Measurements from ENCODE around the gene MAPK10.
"Not testable (repeated sequence)": the region's sequence is repeated elsewhere in the genome, so short reads cannot be mapped to it uniquely, and the experiment has no call there.

The MAPK10 gene

DNA sequence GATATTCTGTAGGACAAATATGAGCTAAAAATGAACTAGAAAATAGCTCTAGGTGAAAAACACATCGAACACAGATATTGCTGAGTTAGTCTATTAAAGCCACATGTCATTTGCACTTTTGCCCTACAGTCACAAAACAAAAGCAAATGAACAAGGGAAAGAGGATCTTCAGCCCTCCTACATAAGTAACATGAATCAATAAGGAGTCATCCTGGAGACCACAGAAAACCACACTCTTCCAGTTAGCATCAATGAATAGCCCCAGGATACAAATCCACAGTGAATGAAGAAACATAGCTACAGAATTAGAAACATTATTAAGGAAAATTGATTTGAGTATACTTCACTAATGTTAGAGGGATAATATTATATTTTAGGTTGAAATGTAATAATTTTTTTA is 311.4 kb downstream of the MAPK10 start:
- DNase-seq: no peak
- intact Hi-C loops (cut with DNase I): loop anchor here (10.0 kb wide), 1 partner anchor 904 kb away; no protein-coding TSS in a partner anchor

DNA sequence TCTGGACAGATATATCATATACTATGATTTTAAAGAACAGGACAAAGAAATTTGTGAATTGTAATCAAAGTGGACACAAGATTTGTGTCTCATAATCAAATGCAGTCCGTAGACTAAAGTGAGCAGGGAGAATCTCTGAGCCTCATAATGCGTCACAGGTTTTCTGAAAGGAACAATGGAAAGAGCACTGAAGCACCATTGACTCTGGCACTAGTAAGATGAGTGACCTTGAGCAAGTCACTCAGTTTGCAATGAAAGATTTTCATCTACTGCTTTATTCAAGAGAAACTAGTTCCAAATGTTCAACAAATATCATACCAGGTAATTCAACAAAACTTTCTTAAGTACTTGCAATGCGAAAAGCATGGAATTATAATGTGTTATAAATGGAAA is 315.3 kb downstream of the MAPK10 start:
- DNase-seq: no peak
- intact Hi-C loops (cut with DNase I): loop anchor here (5.0 to 10.0 kb wide), 2 partner anchors 247 to 900 kb away; no protein-coding TSS in a partner anchor

DNA sequence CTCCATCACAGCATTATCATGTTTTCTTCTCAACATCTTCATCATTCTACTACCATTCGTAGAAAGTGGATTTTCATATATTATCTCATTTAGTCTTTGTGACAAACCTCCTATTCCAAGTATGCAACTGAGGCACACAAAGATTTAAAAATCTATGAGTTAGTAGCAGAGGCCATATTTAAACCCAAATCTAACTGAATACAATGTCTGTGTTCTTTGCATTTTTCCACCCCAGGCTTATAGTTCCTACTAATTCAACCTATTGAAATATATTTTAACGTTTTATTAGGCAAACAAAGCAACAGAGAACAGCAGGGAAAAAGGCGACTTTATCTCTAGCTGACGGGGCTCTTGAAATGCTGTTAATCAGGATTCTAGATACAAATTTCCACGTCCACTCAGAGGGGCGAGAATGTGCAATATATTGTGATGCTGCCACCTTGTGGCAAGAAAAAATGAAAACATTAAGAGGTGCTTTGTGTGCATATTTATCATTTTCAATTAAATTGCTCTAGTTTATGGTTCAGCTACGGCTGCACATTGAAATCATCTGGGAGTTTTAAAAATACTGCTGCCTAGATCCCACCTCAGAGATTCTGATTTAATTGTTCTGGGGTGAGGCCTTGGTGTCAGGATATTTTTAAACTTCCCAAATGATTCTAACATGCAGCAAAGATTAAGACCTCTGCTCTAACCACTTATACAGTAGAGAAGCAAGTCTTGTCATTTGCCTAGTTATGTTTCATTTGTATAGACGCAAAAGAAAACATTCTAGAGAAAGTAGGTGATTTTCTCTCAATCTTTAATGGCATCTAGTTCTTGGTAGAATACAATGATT is 315.9 kb downstream of the MAPK10 start:
- intact Hi-C loops (cut with DNase I): loop anchor here (5.0 to 10.0 kb wide), 2 partner anchors 247 to 899 kb away; no protein-coding TSS in a partner anchor
- DNase-seq: peak in 1 of 10 donors; percentile 21

DNA sequence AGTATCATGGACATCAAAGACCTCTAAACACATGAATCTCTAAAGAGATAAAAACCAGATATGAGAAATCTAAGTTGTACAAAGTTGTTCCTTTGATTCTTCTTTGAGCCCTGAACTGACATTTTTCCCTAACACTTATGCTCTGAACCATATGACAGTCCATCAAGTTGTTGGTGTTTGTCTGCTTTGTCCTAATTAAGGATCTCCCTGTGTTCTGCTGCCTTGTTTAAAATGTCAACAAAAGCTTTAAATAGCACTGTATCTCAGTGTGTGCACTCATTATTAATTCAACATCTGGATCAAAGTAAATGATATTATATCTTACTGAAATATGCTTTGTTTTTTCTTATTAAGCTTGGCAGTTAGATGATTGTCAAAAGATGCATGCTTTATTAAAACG is 321.8 kb downstream of the MAPK10 start:
- DNase-seq: no peak
- intact Hi-C loops (cut with DNase I): no loop called here

DNA sequence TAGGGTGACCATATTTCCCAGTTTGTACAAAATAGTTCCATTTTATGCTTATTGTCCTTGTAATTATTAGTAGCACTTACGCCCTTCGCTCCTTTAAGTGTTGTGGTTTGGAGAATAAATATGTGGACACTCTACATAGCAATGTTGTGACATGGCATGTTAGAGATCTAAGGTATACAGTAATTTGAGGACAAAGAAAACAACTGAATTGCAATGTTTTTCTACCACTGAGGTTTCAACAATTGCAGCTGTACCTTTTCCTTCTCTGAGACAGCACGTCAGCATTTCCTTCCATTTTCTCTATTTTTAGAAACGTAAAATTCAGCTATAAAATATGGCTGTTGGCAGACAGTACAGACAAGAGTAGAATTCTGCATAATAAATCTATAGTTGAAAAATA is 323.1 kb downstream of the MAPK10 start:
- no peak for DNase-seq
- intact Hi-C loops (cut with DNase I): no loop called here

DNA sequence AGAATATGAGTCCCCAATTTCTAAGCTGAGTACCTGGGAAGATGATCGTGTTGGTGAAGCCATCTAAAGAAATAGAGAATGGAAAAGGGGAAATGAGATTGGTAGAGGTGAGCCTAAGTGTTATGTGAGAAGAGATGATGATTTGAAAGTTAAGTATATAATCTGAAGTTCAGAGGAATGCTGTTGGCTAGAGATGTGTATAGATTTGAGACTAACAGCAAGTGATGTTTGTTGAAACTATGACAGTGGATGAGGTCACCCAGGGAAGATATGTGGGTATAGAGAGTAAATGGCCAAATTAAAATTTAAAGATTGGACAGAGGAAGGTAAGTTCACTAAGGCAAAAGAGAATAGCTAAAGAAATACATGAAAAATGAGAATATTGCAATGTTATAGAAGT is 324.2 kb downstream of the MAPK10 start:
- intact Hi-C loops (cut with DNase I): no loop called here
- DNase-seq: no peak

DNA sequence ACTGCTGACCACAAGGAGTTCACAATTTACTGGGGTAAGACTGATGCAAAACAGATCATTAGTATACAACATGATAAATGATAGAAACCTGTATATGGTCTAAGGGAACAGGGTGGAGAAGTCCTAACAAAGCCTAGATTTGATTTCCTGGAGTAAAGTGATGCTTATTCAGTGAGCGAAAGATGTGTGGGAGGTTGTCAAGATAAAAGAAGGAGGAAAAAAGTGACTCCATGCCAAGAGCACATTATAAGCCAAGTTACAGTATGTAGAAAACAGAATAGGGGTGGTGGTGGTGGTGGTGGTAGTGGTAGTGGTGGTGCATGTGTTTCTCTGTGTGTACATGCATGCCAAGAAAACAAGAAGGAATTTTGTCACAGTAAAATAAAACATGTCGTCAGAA is 325.2 kb downstream of the MAPK10 start:
- DNase-seq: no peak
- intact Hi-C loops (cut with DNase I): no loop called here

DNA sequence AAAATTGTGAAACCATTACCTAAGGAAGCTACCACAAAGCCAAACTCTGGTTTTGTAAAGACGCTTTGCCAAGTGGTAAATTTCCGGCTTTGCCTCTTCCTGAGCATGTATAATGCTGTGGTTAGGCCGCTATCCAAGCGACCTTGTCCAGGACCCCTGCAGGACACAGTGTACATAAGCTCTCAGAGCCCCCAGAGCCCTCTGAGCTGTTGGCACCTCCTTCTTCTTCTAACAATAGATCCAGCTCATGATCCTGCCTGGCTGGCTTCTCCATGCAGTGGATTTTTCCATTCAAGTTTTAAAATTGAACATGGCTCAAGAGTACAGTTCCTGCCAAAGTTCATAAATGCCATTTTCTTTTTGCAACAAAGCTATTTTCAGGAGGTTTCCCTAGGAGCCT is 326.7 kb downstream of the MAPK10 start:
- intact Hi-C loops (cut with DNase I): no loop called here

DNA sequence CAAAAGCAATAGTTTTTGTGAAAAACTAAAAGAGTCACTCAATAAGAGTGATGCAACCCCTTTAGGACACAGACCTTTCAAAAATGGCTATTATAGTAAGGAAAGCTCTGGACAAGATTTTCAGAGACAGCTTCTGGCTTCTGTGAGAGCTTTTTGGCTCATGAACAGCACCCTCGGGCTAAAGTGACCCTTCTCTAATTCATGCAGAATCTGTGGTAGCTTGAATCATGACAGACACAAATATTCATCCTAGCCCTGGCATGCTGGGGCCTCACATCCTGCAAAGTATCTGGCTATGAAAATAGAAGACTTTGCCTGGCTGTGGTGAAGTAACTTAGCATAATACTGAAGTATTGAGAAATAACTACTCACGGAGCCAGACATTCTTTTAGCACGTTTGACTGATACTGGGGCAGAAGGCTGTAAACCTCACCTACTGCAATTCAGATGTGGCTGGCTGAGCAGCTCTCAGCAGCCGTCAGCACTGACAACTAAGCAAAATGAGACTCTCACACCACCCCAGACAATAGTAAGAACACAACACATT is 327.3 kb downstream of the MAPK10 start:
- intact Hi-C loops (cut with DNase I): no loop called here
- DNase-seq: no peak

More for the DNA sequence above, 326.7 kb downstream of the MAPK10 start:
- peak in 6 of 10 donors; percentile 13 to 80 (median 52) for DNase-seq

DNA sequence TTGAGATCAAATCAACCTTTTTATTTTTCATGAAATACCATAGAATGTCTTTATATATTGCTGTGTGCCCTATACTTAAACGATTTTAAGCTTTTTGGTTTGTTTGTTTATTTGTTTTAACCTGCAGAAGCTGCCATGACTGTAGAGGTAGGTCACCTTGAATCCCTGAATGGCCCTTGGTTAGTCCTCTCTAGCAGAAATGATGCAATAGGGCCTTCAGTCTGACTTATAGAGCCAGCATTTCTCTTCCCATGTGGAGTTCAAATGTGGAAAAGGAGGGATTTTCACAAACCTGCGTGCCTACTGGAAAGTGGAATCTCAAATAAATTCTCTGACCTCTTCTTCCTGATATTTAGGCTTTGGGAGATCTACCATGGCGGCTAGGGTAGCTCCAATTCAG is 327.9 kb downstream of the MAPK10 start:
- intact Hi-C loops (cut with DNase I): no loop called here
- DNase-seq: no peak

DNA sequence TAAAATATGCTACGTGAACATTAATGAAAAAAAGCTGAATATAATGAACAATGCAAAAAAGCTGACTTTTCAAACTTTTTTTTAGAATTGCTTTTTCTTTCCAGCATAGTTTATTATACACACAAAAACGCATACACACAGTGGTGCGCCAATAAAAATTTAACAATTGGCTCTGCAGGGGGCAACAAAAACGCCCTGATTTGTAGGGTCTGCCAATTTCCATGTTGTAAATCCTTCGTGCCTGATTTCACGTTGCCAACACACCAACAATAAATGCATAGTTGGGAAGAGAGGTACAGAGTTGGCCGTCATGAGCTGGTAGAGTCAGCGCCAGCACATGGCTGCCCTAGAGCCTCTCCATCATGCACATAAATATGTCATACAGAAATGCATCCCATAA is 333.1 kb downstream of the MAPK10 start:
- no peak for DNase-seq
- intact Hi-C loops (cut with DNase I): no loop called here

DNA sequence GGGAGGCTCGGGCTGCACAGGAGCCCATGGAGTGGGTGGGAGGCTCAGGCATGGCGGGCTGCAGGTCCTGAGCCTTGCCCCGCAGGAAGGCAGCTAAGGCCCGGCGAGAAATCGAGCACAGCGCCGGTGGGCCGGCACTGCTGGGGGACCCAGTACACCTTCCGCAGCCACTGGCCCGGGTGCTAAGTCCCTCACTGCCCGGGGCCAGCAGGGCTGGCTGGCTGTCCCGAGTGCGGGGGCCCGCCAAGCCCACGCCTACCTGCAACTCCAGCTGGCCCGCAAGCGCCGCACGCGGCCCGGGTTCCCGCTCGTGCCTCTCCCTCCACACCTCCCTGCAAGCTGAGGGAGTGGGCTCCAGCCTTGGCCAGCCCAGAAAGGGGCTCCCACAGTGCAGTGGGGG is 338.2 kb downstream of the MAPK10 start:
- intact Hi-C loops (cut with DNase I): not testable (repeated sequence)
- DNase-seq: peak in 2 of 10 donors; percentile 55 to 84

DNA sequence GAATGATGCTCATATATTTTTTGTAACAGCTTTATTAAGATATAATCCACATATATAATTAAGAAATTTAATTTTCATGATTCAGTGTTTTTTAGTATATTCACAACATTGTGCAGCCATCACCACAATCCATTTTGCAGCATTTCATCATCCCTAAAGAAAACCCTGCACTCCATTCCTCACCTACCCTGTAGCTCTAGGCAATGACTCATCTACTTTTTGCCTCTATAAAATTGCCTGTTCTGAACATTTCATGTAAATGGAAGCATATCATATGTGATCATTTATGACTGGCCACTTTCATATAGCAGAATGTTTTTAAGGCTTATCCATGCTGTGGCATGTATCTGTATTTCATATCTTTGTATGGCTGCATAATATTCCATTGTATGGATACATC is 339.9 kb downstream of the MAPK10 start:
- no peak for DNase-seq
- intact Hi-C loops (cut with DNase I): no loop called here

DNA sequence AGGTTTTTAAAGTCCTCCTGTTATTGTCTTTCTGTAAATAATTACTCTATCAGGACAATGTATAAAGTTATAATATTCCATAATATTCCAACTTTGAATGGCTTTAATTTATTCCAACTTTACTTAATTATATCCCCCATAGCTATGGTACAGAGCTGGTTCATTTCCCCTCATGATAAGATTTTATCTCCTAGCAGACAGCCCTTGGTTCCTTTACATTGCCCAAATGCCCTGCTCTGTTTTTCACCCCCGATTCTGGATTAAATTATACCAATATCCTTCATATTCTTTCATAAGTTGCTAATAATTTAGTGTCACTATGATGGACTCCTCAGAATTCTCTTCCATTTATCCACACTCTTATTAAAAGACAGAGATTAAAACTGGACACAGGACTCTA is 340.5 kb downstream of the MAPK10 start:
- DNase-seq: no peak
- intact Hi-C loops (cut with DNase I): no loop called here

DNA sequence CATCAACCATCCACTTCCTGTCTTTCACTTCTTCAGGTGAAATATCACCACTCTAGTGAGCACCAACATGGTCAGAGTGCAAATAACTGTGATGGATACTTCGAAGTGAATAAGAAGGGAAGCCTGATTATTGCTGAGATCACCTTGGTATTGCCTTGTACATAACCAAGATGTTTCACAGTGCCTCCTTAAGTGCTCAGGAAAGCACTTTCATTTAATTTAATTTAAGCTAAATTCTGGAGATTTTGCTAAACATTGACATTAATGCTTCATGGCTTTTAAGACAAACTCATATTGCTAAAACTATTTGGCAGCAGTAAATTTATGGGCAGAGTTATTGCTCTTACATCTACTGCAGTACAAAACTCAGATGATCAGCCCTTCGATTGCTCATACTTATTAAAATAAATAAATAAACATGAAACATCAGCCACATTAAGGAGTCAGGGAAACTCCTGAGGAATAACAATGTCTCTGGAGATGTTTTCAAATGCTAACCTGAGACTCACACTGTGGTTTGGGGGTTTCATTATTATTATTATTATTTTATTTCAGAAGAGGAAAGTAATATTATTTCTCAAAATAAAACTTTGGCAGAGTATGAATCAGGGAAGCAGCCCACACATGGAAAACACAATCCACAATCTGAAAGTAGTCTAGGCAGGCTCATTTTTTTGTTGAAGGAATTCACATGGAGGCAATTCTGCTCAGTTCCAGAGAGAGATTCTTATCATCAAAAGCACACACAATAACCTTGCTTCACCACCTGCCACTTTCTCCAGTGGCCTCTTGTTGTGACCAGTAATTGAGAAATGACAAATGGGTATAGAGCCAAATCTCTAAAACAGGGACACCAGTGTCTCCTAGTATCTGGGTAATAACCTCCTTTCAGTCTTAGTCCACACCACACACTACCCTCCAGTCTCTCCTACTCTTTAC is 344.2 kb downstream of the MAPK10 start:
- no peak for DNase-seq
- intact Hi-C loops (cut with DNase I): no loop called here

DNA sequence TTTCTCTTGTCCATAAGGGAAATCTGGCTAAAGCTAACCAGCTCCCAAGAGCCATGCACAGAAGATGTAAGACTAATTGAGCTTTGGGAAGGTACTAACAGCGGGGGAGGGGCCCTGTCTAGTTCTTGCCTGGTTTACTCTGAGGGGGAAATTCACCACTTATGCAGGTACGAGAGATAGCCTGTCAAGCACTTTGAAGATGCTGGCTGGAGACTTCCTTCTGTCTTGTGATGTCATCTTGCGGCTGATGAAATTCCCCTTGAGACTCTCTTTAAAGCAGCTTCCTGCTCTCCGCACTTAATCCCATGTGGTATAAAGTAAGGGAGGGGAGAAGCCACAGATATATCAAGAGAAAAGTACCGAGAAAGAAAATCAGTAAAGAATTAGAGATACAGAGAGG is 345.3 kb downstream of the MAPK10 start:
- no peak for DNase-seq
- intact Hi-C loops (cut with DNase I): no loop called here

DNA sequence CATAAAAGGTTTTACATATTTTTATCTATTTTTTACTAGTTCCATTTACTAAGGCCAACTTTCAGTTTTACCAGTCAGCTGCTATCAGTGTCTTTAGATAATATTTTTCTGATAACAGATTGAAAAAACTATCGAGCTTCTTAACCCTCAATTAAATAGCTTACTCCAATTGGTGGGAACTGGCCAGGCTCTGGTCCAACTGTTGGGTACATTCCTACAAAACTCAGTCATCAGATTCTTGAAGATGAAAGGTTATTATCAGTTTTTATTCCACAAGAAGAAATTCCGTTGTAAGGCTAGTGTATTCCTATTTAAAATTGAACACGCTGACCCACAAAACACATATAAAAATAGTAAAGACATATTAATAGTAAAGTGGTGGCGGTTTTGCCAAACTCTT is 346.2 kb downstream of the MAPK10 start:
- intact Hi-C loops (cut with DNase I): no loop called here
- DNase-seq: no peak

DNA sequence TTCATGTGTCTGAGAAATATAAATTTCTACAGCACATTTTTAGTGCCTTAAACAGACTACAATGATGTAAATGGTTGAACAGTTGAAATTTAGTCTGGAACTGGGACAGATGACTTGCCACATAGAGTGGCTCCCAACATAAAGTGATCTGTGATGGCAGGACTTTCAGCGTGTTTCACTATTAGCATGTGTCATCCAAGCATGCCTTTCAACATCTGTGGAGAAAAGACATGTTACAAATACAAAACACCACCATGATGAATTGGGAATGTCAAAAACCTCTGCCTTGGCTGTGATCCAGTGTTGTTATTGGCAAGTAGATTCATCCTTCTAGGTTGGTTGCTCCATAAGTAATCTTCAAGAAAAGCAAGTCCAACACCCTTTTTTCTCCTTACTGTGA is 348.7 kb downstream of the MAPK10 start:
- DNase-seq: no peak
- intact Hi-C loops (cut with DNase I): no loop called here

DNA sequence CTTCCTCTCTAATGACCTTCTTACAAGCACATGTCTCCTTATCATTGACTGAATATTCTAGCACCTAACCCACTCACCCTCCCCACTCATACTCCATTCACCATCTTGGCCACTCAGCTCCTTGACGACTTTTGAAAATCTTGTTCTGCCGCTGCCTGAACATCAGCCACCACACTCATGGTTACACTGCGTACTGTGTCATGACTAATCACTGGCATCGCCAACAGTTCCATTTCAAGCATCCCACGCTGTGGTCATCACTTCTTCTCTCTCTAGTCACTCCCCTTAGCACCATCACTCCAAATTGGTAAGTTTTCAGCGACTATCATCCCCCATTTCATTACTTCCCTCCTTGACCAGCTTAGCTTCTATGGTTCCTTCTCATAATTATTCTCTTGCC is 352.8 kb downstream of the MAPK10 start:
- DNase-seq: peak in 3 of 10 donors; percentile 29 to 86 (median 45)
- intact Hi-C loops (cut with DNase I): no loop called here

DNA sequence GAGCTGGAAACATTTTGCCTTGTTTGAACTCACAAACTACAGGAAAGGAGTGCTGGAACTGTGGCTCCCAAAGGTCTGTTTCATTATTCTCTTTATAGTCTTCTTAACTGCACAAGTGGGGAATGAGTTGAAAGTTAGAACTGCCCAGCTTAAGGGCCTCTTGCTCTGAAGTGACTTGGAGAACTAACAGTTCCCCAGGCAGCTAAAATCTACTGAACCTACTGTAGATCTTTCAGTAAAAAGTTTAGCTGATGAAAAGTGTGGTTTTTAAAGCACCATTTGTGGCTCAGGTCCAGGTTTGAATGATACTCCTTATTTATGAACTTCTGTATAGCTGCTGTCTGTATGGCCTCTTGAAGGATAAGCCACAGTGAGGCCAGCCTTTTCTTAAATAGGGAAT is 353.8 kb downstream of the MAPK10 start:
- intact Hi-C loops (cut with DNase I): no loop called here
- DNase-seq: no peak

DNA sequence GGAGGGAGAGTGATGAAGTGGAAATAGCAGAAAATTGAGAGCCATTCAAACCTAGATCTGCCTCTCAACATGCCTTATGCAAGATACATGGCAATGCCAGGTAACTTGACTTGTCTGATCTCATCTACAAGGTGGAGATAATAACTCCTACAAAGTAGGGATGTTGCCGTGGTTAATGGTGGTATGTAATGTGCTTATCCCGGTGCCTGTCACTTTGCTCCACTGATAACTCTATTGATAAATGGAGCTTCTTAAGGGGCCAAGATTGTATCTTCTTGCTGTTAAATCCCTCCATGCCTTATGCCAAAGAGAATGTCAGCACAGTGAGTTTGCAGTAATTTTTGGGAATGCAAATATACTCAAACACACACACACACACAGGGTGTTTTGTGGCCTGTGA is 355.8 kb downstream of the MAPK10 start:
- intact Hi-C loops (cut with DNase I): no loop called here
- no peak for DNase-seq
